Medulla oblongata (tissue), 1 donor: ENCODE results near the gene SPATA33.
A peak's percentile ranks its signal among the peaks of the same experiment; 100 is the strongest.
"Not testable (repeated sequence)": the region's sequence is repeated elsewhere in the genome, so short reads cannot be mapped to it uniquely, and the experiment has no call there.

ENCODE experiments used
- DNase-seq: peaks from one replicate; pipeline ENCODE4 v3.0.0-alpha.2; 2015; ENCODE audit errors: extremely low spot score

The SPATA33 gene

DNA sequence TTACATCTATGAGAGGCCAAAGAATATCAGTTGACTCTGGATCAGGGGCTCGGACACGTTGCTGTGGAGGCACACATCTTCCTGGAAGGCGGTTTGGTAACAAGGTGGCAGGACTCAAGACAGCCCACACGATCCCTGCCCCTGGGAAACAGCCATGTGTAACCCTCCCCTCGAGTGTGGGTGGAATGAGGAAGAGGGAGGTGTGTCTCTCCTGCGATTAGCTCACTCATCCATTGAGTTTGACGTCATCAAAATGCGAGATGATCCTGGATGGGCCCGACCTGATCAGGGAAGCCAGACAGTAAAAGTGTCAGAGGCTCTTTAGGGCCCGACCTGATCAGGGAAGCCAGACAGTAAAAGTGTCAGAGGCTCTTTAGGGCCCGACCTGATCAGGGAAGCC, 6.6 kb downstream of the SPATA33 start:
- not testable (repeated sequence) for DNase-seq

DNA sequence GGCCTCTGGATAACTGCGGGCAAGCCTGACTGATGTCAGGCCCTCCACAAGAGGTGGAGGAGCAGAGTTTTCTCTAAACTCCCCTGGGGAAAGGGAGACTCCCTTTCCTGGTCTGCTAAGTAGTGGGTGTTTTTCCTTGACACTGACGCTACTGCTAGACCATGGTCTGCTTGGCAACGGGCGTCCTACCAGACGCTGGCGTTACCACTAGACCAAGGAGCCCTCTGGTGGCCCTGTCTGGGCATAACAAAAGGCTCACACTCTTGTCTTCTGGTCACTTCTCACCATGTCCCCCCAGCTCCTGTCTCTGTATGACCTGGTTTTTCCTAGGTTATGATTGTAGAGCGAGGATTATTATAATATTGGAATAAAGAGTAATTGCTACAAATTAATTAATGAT, 9.4 kb downstream of the SPATA33 start:
- DNase-seq: peak; percentile 10

DNA sequence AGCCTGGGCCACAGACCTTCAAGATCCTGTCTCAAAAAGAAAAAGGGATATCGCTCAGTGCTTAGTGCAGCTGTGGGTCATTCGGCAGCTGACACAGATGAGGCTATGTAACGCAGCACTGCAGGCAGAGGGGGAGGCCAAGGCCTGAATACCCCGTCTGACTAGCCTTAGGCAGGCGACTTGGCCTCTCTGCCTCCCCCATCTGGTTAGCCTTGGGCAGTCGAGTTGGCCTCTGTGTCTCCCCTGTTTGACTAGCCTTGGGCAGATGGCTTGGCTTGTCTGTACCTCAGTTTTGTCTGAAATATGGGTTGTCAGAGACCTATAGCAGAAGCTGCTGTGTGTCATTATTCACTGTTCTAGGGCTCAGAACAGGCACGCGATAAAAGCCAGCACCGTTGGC, 10.0 kb downstream of the SPATA33 start:
- no peak for DNase-seq

DNA sequence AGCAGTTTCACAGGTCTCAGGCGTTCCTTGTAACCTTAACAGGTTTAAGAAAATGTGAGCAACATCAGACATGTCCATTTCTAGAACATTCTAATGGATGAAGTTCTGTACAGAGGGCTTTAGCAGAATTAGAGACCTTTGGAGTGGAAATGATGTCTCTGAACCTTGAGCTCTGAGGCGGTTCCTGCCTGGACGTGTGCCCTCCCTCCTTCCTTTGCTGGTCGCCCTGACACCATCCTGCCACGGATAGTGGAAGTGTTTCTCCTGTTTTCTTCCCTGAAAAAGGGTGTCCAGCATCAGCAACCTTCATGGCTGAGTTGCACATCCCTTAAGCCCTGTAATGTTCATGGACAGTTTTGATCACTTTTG, 11.1 kb downstream of the SPATA33 start:
- DNase-seq: no peak

DNA sequence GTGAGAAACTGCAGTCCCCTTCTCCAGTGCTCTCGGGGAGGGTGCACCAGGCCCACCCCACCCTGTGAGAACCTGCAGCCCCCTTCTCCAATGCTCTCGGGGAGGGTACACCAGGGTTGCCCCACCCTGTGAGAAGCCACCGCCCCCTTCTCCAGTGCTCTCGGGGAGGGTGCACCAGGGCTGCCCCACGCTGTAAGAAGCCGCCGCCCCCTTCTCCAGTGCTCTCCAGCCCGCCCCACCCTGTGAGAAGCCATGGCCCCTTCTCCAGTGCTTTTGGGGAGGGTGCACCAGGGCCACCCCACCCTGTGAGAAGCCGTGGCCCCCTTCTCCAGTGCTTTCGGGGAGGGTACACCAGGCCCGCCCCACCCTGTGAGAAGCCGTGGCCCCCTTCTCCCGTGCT, 12.1 kb downstream of the SPATA33 start:
- DNase-seq: no peak

DNA sequence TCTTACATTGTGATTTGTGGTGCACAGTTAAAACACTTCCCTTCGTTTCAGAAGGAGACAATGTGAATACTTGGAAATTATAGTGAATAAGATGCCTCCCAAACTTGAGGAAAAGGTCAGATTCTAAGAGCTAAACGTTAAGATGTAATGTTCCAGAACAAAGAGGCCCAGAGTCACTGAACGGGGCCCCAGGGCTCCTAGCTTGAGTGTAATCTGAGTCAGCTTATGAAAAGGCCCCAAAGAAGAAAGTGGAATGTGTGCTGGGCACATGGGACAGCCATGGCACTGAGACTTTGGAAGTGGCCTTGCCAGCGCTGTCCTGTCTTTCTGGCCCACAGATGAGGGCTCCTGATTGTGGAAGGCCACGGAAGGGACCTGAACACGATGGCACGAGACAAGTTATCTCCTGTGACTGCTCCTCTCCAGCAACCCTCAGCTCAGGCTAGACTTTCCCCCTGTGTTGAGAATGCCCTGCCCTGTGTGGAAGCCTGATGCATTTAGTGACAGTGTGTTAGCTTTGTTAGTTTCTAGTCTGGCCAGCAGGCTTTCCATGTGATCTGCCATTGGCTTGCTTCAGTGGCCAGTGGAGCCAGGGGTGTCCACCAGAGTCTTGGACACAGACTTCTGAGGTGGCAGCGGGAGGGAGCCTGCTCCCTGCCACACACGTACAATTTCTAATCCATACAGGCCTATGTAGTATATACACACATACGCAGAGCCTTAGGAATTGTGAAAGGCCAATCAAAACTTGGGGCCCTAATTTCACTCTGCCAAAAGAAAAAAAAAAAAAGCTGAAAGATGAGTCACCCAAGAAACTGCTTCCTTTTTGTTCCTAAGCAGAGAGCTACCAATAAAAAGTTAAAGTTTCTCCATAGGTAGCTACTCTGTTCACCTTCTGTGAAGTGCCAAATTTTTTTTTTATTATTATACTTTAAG, 13.1 kb downstream of the SPATA33 start:
- peak; percentile 30 for DNase-seq

DNA sequence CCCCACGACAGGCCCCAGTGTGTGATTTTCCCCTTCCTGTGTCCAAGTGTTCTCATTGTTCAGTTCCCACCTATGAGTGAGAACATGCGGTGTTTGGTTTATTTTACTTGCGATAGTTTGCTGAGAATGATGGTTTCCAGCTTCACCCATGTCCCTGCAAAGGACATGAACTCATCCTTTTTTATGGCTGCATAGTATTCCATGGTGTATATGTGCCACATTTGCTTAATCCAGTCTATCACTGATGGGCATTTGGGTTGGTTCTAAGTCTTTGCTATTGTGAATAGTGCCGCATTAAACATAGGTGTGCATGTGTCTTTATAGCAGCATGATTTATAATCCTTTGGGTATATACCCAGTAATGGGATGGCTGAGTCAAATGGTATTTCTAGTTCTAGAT, 13.9 kb downstream of the SPATA33 start:
- DNase-seq: not testable (repeated sequence)

DNA sequence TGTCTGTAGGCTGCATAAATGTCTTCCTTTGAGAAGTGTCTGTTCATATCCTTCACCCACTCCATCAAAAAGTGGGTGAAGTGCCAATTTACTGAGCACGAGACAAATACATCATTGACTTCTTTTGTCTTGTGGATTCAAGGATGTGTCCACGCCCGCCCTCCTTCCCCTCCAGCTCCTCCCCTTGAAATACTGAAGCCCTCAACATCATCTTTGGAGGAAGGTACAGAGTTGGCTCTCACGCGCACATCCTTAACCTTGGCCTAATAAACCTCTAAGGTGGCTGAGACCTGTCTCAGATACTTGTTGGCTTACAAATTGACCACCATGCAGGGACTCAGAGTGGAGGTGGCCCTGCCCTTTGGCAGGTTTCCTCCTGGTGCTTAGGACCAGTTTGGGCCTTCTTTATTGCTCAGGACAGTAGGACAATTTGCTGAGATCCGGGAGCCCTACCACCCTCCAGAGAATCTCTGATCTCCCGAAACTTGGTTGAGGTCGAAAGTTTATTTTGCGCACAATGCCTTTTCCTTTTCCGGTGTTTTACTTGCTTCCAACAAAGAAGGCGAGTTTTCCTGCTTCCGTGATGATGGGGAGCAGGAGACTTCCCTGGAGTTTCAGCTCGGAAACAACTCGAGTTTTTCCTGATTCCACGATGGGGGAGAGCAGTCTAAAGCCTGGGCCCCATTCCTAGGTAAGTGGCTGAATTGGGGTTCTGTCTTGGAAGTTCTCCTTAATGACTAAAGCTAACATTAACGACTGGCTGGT, 14.7 kb downstream of the SPATA33 start:
- DNase-seq: no peak

DNA sequence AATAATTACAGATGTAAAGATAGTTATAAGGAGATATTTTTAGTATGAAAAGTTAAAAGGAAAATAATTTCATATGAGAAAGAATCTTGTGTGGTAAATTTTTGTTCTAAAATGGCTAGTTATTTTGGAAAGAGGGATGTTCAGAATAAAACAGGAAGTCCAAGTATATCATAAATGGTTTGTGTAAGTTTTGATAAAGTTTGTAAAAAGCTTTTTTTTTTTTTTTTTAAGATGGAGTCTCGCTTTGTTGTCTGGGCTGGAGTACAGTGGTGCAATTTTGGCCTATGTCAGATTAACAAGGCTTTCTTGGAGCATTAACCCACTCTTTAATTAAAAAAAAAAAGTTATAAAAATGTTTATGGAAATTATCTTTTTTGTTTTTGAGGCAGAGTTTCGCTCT, 20.6 kb downstream of the SPATA33 start:
- no peak for DNase-seq

DNA sequence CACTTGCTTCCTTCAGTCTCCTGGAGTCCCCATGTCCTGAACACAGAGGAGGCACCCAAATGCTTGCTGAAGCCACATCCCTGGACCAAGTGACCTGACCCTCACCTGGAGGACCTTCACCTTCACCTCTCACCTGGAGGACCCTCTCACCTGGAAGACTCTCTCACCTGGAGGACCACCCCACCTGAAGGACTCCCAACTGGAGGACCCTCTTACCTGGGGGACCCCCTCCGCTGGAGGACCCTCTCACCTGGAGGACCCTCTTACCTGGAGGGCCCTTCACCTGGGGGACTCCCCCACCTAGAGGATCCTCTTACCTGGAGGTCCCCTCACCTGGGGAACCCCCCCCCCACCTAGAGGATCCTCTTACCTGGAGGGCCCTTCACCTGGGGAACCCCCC, 28.3 kb downstream of the SPATA33 start:
- DNase-seq: no peak

DNA sequence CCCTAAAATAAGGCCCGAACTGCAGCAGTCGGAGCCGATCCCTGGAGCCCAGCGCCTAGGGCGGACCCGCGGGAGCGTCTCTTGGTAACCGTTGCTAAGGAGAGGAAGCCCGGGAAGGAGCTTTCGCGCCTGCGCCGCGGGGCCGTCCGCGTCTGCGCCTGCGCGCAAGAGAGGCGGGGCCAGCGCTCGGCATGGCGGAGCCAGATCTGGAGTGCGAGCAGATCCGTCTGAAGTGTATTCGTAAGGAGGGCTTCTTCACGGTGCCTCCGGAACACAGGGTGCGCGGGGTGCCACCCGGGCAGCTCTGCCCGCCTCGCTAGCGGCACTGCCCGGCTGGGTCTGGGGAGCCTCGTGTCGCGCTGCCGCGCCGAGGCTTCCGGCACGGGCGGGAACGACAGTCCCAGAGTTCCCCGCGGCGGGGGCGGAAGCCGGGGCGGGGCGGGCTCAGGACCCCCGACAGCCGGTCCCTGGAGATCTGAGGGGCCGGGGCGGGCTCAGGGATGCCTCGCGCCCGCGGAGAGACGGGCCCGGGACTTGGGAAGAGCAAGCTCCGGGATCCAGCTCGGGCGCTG, 29.0 kb downstream of the SPATA33 start, which contains the start of gene CDK10:
TSS of gene CDK10 (plus strand) at position 170 of the 572 bp plus-strand sequence. CDS start at position 192, 22 bp downstream.
- peak; percentile 87 for DNase-seq

DNA sequence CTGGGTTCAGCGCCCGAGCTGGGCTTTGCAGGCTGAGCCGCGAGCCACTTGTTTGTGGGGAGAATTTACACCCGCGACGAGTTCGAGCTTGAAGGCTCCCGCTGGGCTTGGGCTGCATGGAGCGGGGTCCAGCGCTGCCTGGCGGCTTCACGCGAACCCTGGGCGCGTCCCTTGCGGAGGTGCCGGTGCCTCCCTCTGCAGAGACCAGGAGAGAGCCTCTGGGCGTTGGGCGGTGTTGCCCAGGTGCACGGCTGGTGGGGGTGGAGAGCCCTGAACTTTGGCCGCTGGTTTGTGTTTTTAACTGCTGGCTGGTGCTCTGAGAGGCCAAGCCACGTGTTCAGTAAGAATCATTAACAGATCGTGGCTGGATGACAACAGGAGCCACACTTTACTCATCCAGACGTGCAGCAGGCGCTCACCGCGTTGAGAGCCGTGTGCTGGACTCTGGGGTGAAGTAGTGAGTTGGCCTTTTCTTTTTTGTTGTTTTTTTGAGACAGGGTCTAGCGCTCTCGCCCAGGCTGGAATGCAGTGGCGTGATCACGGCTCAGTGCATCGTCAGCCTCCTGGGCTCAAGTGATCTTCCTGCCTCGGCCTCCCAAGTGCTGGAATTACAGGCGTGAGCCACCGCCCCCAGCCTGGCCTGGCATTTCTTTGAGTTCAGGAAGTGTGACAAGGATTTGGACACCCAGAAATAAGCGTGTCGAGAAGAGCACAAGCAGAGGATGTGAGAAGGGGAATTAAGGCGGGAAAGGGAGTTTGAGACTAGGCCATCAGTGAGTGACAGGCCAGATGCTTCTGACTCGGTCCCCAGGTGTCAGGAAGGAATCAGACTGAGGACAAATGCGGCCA, 29.7 kb downstream of the SPATA33 start:
- no peak for DNase-seq

DNA sequence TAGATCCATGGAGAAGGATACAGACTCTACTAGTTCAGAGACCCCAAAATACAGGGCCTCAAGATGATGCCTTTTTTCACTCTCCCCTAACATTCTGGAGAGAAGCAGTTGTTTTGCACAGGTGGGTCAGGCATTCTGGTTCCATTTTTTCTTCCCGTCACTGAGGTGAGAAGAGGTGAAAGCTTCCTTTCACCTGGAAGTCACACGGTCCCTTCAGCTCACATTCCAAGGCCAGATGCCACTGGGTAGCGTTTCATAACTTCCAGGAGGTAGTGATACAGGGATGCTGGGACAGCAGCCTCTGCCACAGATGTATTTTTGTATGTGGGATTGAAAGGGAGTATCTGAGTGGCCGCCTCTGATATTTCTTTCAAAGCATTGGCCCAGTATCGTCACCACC, 30.8 kb downstream of the SPATA33 start:
- DNase-seq: no peak

DNA sequence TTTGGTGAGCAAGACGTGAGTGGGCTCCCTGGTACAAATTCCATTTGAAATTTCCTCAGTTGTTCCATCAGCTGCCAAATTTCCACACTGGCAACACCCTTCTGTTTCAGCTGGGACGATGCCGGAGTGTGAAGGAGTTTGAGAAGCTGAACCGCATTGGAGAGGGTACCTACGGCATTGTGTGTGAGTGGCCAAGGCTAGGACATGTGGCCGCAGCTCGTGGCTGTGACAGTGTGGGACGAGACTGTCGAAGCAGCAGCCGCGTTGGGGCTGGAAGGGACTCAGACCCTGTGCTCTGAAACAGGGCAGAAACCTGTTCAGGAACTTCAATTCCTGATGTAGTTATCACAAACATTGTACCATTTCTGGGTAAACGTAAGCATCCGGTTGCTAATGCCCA, 31.5 kb downstream of the SPATA33 start:
- no peak for DNase-seq

DNA sequence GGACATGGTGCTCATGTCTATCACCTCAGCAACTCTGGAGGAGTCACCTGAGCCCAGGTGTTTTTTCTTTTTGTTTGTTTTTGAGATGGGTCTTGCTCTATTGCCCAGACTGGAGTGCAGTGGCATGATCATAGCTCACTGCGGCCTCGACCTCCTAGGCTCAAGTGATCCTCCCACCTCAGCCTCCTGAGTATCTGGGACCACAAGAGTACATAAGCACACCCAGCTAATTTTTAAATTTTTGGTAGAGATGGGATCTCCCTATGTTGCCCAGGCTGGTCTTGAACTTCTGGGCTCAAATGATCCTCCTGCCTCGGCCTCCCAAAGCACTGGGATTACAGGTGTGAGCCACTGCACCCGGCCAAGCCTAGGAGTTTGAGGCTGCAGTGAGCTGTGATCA, 32.0 kb downstream of the SPATA33 start:
- DNase-seq: not testable (repeated sequence)

DNA sequence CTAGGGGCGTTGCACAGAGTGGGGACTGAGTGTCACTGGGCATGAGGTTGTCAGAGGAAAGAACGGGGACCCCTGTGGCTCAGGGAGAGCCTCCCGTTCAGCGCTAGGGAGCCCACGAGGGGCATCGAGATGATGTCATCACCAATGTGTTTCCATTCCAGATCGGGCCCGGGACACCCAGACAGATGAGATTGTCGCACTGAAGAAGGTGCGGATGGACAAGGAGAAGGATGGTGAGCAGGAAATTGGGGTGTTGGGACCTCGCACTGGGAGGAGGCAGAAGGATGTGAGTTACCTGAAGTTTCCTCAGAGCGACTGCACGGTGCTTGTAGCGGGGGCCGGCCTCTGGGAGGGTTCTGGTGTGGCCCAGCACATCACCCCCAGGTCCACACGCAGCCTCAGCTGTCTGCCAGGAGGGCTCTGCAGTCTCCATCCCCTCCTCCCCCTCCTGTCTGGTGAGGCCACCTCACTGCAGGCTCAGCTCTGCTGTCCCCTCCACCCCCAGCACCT, 32.8 kb downstream of the SPATA33 start:
- no peak for DNase-seq

DNA sequence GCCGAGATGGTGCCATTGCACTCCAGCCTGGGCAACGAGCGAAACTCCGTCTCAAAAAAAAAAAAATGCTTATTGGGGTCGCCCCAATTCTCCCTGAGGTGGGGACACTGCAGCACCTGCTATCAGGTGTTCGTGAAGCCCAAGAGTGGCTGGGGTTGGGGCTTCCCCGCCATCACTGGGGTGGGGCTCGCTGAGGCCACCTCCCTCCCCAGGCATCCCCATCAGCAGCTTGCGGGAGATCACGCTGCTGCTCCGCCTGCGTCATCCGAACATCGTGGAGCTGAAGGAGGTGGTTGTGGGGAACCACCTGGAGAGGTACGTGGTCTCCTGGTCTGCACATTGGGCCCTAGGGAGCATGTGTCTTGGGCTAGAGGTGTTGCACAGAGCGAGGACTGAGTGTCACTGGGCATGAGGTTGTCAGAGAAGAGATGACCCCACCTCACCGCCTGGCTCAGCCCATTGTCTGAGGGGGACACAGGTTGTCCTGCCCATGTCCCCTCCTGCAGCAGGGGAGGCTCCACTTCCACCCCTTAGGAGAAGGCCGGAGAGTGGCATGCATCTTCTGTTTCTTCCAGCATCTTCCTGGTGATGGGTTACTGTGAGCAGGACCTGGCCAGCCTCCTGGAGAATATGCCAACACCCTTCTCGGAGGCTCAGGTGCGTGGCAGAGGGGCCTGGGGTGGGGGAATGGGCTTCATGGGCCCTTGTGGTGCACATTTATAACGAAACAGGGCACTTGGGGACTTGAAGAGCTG, 33.8 kb downstream of the SPATA33 start:
- DNase-seq: no peak

DNA sequence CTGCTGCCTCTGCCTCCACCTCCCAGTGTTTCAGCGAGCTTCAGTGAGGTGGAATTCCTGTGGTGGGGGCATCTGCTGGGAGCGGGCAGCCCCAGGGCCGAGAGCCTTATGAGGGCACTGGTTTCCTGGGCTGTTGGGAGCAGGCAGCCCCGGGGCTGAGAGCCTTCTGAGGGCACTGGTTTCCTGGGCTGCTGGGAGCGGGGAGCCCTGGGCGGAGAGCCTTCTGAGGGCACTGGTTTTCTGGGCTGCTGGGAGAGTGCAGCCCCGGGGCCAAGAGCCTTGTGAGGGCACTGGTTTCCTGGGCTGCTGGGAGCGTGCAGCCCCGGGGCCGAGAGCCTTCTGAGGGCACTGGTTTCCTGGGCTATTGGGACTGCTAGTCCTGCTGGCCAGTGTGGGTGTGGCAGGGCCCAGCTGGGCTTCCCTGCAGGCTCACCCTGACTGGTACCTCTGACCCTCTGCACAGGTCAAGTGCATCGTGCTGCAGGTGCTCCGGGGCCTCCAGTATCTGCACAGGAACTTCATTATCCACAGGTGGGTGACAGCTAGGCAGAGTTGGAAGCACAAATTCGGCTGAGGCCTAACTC, 34.4 kb downstream of the SPATA33 start:
- no peak for DNase-seq

DNA sequence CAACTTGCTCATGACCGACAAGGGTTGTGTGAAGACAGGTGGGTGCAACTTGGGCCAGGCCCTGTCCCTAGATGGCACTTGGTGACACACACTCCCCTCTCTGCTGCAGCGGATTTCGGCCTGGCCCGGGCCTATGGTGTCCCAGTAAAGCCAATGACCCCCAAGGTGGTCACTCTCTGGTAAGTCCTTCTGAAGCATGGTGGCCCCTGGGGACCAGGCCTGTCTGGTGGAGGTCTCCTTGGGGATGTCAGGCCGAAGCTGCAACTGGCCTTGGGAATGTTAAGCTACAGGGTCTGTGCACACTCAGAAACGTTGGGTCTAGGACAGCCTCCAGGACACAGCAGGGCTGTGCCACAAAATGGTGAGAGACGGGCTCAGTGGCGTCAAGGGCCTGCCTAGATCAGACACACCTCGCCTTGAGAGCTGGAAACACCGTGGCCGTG, 35.7 kb downstream of the SPATA33 start:
- no peak for DNase-seq
